ENCODE results near the gene RPUSD1. TPM values are rescaled to one million over a fixed set of nuclear protein-coding genes. Genes with fewer than 3 reads are reported as not detected.

Gene RPUSD1
- polyA plus RNA-seq, 3 donors = 29.5 to 38.1 (median 31.5) TPM

DNA sequence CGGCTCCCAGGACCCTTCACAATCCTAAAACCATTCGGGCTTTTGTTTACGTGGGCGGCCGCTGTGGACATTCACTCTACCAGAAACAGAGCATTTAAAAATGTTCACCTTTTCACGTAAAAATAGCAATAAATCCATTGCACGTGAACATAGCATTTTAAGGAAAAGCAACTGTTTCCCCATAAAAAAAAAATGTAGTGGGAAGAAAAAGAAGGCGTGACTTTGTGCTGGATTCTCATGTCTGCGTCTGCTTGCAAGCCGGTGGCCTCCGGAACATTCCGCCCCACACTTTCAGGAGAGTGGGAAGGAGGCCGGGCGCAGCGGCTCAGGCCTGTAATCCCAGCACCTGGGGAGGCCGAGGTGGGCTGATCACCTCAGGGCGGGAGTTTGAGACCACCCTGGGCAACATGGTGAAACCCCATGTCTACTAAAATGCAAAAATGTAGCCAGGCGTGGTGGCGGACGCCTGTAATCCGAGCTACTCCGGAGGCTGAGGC, 25.8 kb upstream of the RPUSD1 start:
- peaks cover 0 to 4% of the 10 kb centered on the region in 2 donors for H3K4me1 ChIP-seq (ENCODE audit: control insufficient read depth in 1 of 2, insufficient read depth in 2 of 2, low read length in 2 of 2)

DNA sequence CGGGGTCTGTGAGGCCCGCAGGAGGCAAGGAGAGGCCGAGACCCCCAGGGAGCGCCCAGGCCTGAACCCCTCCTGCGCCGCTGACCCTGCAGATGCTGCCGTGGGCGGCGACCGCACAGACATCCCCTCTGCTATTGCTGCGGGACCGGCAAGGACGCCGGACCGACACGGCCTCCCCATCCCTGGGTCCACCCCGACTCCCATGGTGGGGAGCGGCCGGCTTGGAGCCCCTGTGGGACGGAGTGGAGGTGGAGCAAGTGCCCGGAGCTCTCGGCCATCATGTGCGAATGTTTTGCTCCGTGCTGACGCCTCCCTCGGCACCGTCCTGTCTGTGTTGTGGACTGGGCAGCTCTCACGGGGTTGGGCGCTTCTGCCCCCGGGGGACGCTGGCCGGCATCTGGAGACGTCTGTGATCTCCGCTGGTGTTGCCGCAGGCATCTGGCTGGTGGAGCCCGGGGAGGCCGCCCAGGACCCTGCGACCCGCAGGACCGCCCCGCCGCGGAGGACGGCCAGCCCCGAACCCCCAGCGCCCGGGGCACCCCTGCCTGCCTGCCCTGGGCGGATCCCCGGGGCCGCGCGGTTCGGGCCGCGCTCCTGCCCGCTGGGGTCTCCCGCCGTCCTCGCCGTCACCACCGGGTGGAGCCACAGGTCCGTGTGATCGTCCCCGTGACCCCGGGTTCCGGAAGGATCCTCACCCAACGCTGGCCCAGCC, 25.2 kb upstream of the RPUSD1 start:
- Histone ChIP-seq H3K79me2 (ENCODE audit: insufficient read depth, low read length) (no peaks in the 10 kb centered on the region), H3K27me3 (ENCODE audit: control insufficient read depth in 2 of 2, insufficient read depth in 2 of 2, low read length in 2 of 2) (peaks cover 14 to 52% of the 10 kb centered on the region in 2 donors), H3K4me3 (replicated peaks in 1 of 3; ENCODE audit: low read depth in 2 of 3, low read length in 3 of 3) (no peak overlapping the region), H3K4me2 (replicated peaks; ENCODE audit: extremely low read depth, low read length, poor library complexity, severe bottlenecking) (no peak overlapping the region), H3K9ac (ENCODE audit: insufficient read depth, low read length, poor library complexity, severe bottlenecking) (no peak overlapping the region), H2AFZ (ENCODE audit: insufficient read depth, low read depth, low read length, poor library complexity, severe bottlenecking) (no peak overlapping the region), H3K36me3 (replicated peaks in 1 of 2; ENCODE audit: control insufficient read depth in 1 of 2, insufficient read depth in 2 of 2, low read length in 2 of 2) (no peaks in the 10 kb centered on the region), H3K9me3 (replicated peaks in 1 of 2; ENCODE audit: control insufficient read depth in 1 of 2, insufficient read depth in 1 of 2, low read length in 2 of 2) (peaks cover 5 to 8% of the 10 kb centered on the region in 2 donors), H4K20me1 (ENCODE audit: insufficient read depth, low read length) (no peaks in the 10 kb centered on the region), H3K4me1 (ENCODE audit: control insufficient read depth in 1 of 2, insufficient read depth in 2 of 2, low read length in 2 of 2) (peaks cover 2 to 10% of the 10 kb centered on the region in 2 donors), H3K27ac (ENCODE audit: low read depth in 1 of 2, low read length in 2 of 2) (no peak overlapping the region)
- intact Hi-C loops (cut with micrococcal nuclease) = no loop called here
- TF ChIP-seq, protein P1, sequence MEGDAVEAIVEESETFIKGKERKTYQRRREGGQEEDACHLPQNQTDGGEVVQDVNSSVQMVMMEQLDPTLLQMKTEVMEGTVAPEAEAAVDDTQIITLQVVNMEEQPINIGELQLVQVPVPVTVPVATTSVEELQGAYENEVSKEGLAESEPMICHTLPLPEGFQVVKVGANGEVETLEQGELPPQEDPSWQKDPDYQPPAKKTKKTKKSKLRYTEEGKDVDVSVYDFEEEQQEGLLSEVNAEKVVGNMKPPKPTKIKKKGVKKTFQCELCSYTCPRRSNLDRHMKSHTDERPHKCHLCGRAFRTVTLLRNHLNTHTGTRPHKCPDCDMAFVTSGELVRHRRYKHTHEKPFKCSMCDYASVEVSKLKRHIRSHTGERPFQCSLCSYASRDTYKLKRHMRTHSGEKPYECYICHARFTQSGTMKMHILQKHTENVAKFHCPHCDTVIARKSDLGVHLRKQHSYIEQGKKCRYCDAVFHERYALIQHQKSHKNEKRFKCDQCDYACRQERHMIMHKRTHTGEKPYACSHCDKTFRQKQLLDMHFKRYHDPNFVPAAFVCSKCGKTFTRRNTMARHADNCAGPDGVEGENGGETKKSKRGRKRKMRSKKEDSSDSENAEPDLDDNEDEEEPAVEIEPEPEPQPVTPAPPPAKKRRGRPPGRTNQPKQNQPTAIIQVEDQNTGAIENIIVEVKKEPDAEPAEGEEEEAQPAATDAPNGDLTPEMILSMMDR (IDR thresholded peaks at IDR 0.05) = no peak
- H3K27me3 Mint-ChIP-seq (ENCODE audit: low read depth in 3 of 3) = peaks cover 42 to 77% (median 63%) of the 10 kb centered on the region in 3 donors
- DNase-seq = peak in 1 of 3 donors; percentile 21
- H3K36me3 Mint-ChIP-seq = peaks cover 0 to 6% of the 10 kb centered on the region in 2 donors
- peaks cover 4% of the 10 kb centered on the region for H3K4me1 Mint-ChIP-seq
- H3K4me3 Mint-ChIP-seq = peak overlapping the region in 1 of 2 donors; percentile 59
- 13% methylated on average over 67 of the region's 67 CpGs for WGBS (ENCODE audit: insufficient coverage)
- H3K9me3 Mint-ChIP-seq = peaks cover 3 to 20% (median 12%) of the 10 kb centered on the region in 7 donors
- H3K27ac Mint-ChIP-seq = no peak overlapping the region

More for the DNA sequence above, 25.8 kb upstream of the RPUSD1 start:
- no peak overlapping the region for H3K4me2 ChIP-seq (replicated peaks; ENCODE audit: extremely low read depth, low read length, poor library complexity, severe bottlenecking)
- H2AFZ ChIP-seq (ENCODE audit: insufficient read depth, low read depth, low read length, poor library complexity, severe bottlenecking) = no peak overlapping the region
- no peak overlapping the region for H3K9ac ChIP-seq (ENCODE audit: insufficient read depth, low read length, poor library complexity, severe bottlenecking)
- peaks cover 5 to 14% of the 10 kb centered on the region in 2 donors for H3K9me3 ChIP-seq (replicated peaks in 1 of 2; ENCODE audit: control insufficient read depth in 1 of 2, insufficient read depth in 1 of 2, low read length in 2 of 2)
- intact Hi-C loops (cut with micrococcal nuclease) = no loop called here
- no peaks in the 10 kb centered on the region for H3K79me2 ChIP-seq (ENCODE audit: insufficient read depth, low read length)
- H3K27ac ChIP-seq (ENCODE audit: low read depth in 1 of 2, low read length in 2 of 2) = no peak overlapping the region
- no peak overlapping the region for H3K27ac Mint-ChIP-seq
- H3K36me3 ChIP-seq (replicated peaks in 1 of 2; ENCODE audit: control insufficient read depth in 1 of 2, insufficient read depth in 2 of 2, low read length in 2 of 2) = no peaks in the 10 kb centered on the region
- peaks cover 15 to 58% of the 10 kb centered on the region in 2 donors for H3K27me3 ChIP-seq (ENCODE audit: control insufficient read depth in 2 of 2, insufficient read depth in 2 of 2, low read length in 2 of 2)
- peaks cover 3 to 20% (median 12%) of the 10 kb centered on the region in 7 donors for H3K9me3 Mint-ChIP-seq
- peak overlapping the region in 1 of 2 donors; percentile 51 for H3K4me3 Mint-ChIP-seq
- peaks cover 0 to 6% of the 10 kb centered on the region in 2 donors for H3K36me3 Mint-ChIP-seq
- H4K20me1 ChIP-seq (ENCODE audit: insufficient read depth, low read length) = no peaks in the 10 kb centered on the region
- H3K27me3 Mint-ChIP-seq (ENCODE audit: low read depth in 3 of 3) = peaks cover 42 to 75% (median 62%) of the 10 kb centered on the region in 3 donors
- no peak overlapping the region for H3K4me3 ChIP-seq (replicated peaks in 1 of 3; ENCODE audit: low read depth in 2 of 3, low read length in 3 of 3)
- WGBS (ENCODE audit: insufficient coverage) = 84% methylated on average over 12 of the region's 22 CpGs
- TF ChIP-seq, protein P1 (IDR thresholded peaks at IDR 0.05) = no peak
- no peaks in the 10 kb centered on the region for H3K4me1 Mint-ChIP-seq
- DNase-seq = no peak

Data from CD14-positive monocyte (primary cell).